HCT116 (cell line): ENCODE data around the gene KCNH2. TPM values are rescaled to one million over a fixed set of nuclear protein-coding genes. Genes with fewer than 3 reads are reported as not detected.

Experiments used
- ATAC-seq: fragments of 200-7000 bp; cut with Tn5 transposase; 2 replicates; pipeline ENCODE4 v1.9.1; 2020; ENCODE audit warnings: mild to moderate bottlenecking, moderate library complexity
- BruUV-seq: library from RNA; stranded (reverse); fragments of 400-500 nt; replicated peaks from 2 replicates; lab custom pipeline; 2021; lab: Mats Ljungman, UMichigan
- CTCF ChIA-PET: fragments of 300-600 bp; sonication (Branson Sonifier 250); formaldehyde crosslinking; loops from one replicate; lab custom pipeline; 2021; ENCODE audit warnings: antibody characterized with exemption; lab: Charles Lee
- POLR2A ChIA-PET: fragments of 300-600, 350-600 bp; sonication (Branson Sonifier 250); formaldehyde crosslinking; loops from one replicate; lab custom pipeline; 2021; ENCODE audit warnings: antibody characterized with exemption; lab: Charles Lee
- RAD21 ChIA-PET, 2 experiments: fragments of 300-600 bp; sonication (Branson Sonifier 250); formaldehyde crosslinking; loops; one replicate each; lab custom pipeline; 2023; ENCODE audit warnings: low total read pairs in 2 of 2; ENCODE audit not compliant: uncharacterized antibody in 2 of 2, unreplicated experiment in 2 of 2, low non-redundant PET in 1 of 2; lab: Charles Lee
- DNase-seq: peaks from one replicate; pipeline ENCODE4 v3.0.0-alpha.2; 2010; ENCODE audit warnings: low read depth, low spot score
- H2AFZ ChIP-seq: fragments of 200-600 bp; shearing (Covaris generic), sonication (generic); 2 replicates; pipeline ENCODE4 v1.6.1; 2017; ENCODE audit warnings: low read depth, mixed run types, mixed read lengths, antibody characterized with exemption, low read length; ENCODE audit not compliant: poor library complexity, severe bottlenecking
- H3K27ac ChIP-seq: 2 replicates; pipeline ENCODE4 v1.5.1; 2012; ENCODE audit warnings: low read depth, low read length
- H3K27me3 ChIP-seq: fragments of 200-600 bp; sonication (generic); 2 replicates; pipeline ENCODE4 v1.6.1; 2016; ENCODE audit warnings: mixed run types, low read length, mixed read lengths; ENCODE audit not compliant: insufficient read depth
- H3K36me3 ChIP-seq, 2 experiments: fragments of 200-500 bp in 1 of 2; fragments of 200-600 bp in 1 of 2; sonication (Bioruptor generic) in 1 of 2; sonication (generic) in 1 of 2; 2 replicates each; pipeline versions ENCODE4 v1.5.1 to v1.6.1; 2014 to 2016; ENCODE audit warnings: low read length in 2 of 2, inconsistent platforms in 1 of 2, mixed read lengths in 1 of 2, mixed run types in 1 of 2; ENCODE audit not compliant: insufficient read depth in 2 of 2, control insufficient read depth in 1 of 2
- H3K4me1 ChIP-seq, 2 experiments: fragments of 200-600 bp in 1 of 2; sonication (generic) in 1 of 2; 2 replicates each; pipeline versions ENCODE4 v1.5.1 to v1.6.1; 2012 to 2017; ENCODE audit warnings: low read length in 2 of 2, inconsistent platforms in 1 of 2, mild to moderate bottlenecking in 1 of 2, mixed read lengths in 1 of 2, mixed run types in 1 of 2, moderate library complexity in 1 of 2; ENCODE audit not compliant: insufficient read depth in 2 of 2, control insufficient read depth in 1 of 2
- H3K4me2 ChIP-seq: fragments of 200-600 bp; sonication (generic); 2 replicates; pipeline ENCODE4 v1.6.1; 2017; ENCODE audit warnings: mixed run types, low read length, mixed read lengths
- H3K4me3 ChIP-seq, 2 experiments: fragments of 200-600 bp in 1 of 2; sonication (generic) in 1 of 2; replicated peaks in 1 of 2; 2 replicates each; pipeline ENCODE4 v1.5.1; 2011 to 2016; ENCODE audit warnings: low read length in 2 of 2, control low read depth in 1 of 2, low read depth in 1 of 2, mild to moderate bottlenecking in 1 of 2, mixed read lengths in 1 of 2, mixed run types in 1 of 2
- H3K79me2 ChIP-seq: fragments of 200-600 bp; sonication (generic); 2 replicates; pipeline ENCODE4 v1.6.1; 2017; ENCODE audit warnings: mild to moderate bottlenecking, mixed run types, low read length, moderate library complexity, mixed read lengths; ENCODE audit not compliant: insufficient read depth
- H3K9ac ChIP-seq: fragments of 200-600 bp; sonication (generic); 2 replicates; pipeline ENCODE4 v1.6.1; 2016; ENCODE audit warnings: low read length, mixed read lengths
- H3K9me2 ChIP-seq: fragments of 200-600 bp; sonication (generic), shearing (Covaris generic); 2 replicates; pipeline ENCODE4 v1.6.1; 2017; ENCODE audit warnings: mixed run types, mild to moderate bottlenecking, moderate library complexity; ENCODE audit not compliant: insufficient read depth
- H3K9me3 ChIP-seq, 2 experiments: fragments of 200-500 bp in 1 of 2; fragments of 200-600 bp in 1 of 2; sonication (Bioruptor generic) in 1 of 2; sonication (generic) in 1 of 2; 2 replicates each; pipeline ENCODE4 v1.6.1; 2014 to 2017; ENCODE audit warnings: low read length in 2 of 2, mixed read lengths in 2 of 2, inconsistent platforms in 1 of 2, low read depth in 1 of 2, mild to moderate bottlenecking in 1 of 2, mixed run types in 1 of 2, moderate library complexity in 1 of 2; ENCODE audit not compliant: control insufficient read depth in 1 of 2, insufficient read depth in 1 of 2
- H4K20me1 ChIP-seq: fragments of 200-600 bp; sonication (generic), shearing (Covaris generic); 2 replicates; pipeline ENCODE4 v1.6.1; 2017; ENCODE audit warnings: mixed run types, mild to moderate bottlenecking, moderate library complexity; ENCODE audit not compliant: insufficient read depth
- CBX3 ChIP-seq: IDR thresholded peaks from 2 replicates; pipeline ENCODE4 v1.6.1; 2012; ENCODE audit warnings: low read depth
- CEBPB ChIP-seq: IDR thresholded peaks from 2 replicates; pipeline ENCODE4 v1.6.1; 2012; ENCODE audit warnings: low read depth
- CTCF ChIP-seq, 3 experiments: fragments of 200-600 bp in 1 of 3; sonication (generic) in 1 of 3; IDR thresholded peaks in 2 of 3; conservative IDR thresholded peaks in 1 of 3; 2 replicates each; pipeline ENCODE4 v1.5.1; 2012 to 2017; ENCODE audit warnings: low read depth in 2 of 3, low read length in 2 of 3, antibody characterized with exemption in 1 of 3, borderline replicate concordance in 1 of 3, control low read depth in 1 of 3, mild to moderate bottlenecking in 1 of 3, mixed read lengths in 1 of 3, mixed run types in 1 of 3, moderate library complexity in 1 of 3; ENCODE audit not compliant: insufficient read depth in 1 of 3
- EGR1 ChIP-seq: IDR thresholded peaks from 2 replicates; pipeline ENCODE4 v1.6.1; 2012; ENCODE audit warnings: low read depth
- EZH2 ChIP-seq: fragments of 200-600 bp; sonication (generic); IDR thresholded peaks from 2 replicates; pipeline ENCODE4 v1.6.1; 2017; ENCODE audit warnings: antibody characterized with exemption, mixed run types
- FOSL1 ChIP-seq: IDR thresholded peaks from 2 replicates; pipeline ENCODE4 v1.6.1; 2012; ENCODE audit warnings: low read depth
- MAX ChIP-seq: IDR thresholded peaks from 2 replicates; pipeline ENCODE4 v1.6.1; 2012
- POLR2A ChIP-seq: IDR thresholded peaks from 2 replicates; pipeline ENCODE4 v1.7.0; 2011; ENCODE audit warnings: borderline replicate concordance; ENCODE audit not compliant: insufficient read depth, insufficient read length; ENCODE audit errors: extremely low read depth
- POLR2AphosphoS5 ChIP-seq: IDR thresholded peaks from 2 replicates; pipeline ENCODE4 v1.6.1; 2011; ENCODE audit warnings: mild to moderate bottlenecking, low read depth, low read length, moderate library complexity
- SIN3A ChIP-seq: IDR thresholded peaks from 2 replicates; pipeline ENCODE4 v1.6.1; 2012; ENCODE audit warnings: low read depth
- TCF7L2 ChIP-seq: IDR thresholded peaks from 2 replicates; pipeline ENCODE4 v1.7.0; 2011; ENCODE audit warnings: borderline replicate concordance, inconsistent platforms; ENCODE audit not compliant: insufficient read depth, insufficient read length; ENCODE audit errors: extremely low read depth
- YY1 ChIP-seq: IDR thresholded peaks from 2 replicates; pipeline ENCODE4 v1.6.1; 2011; ENCODE audit warnings: low read length, low read depth, moderate library complexity, mild to moderate bottlenecking; ENCODE audit not compliant: insufficient replicate concordance; ENCODE audit errors: extremely low read depth
- ZBTB33 ChIP-seq: IDR thresholded peaks from 2 replicates; pipeline ENCODE4 v1.6.1; 2011; ENCODE audit warnings: mild to moderate bottlenecking, low read length, moderate library complexity; ENCODE audit not compliant: insufficient replicate concordance; ENCODE audit errors: extremely low read depth
- ZNF274 ChIP-seq: fragments of 200-500 bp; sonication (Bioruptor generic); IDR thresholded peaks from 2 replicates; pipeline ENCODE4 v1.6.1; 2014; ENCODE audit warnings: mild to moderate bottlenecking, low read depth, low read length, inconsistent platforms
- intact Hi-C: fragments of 100-400 bp; cut with micrococcal nuclease; formaldehyde crosslinking; loops from 2 replicates; pipeline ENCODE4 v1.10.0; 2022
- total RNA-seq: library from RNA; stranded (reverse); gene quantifications from one replicate; pipeline ENCODE4 v1.2.1, GENCODE V29; 2021; ENCODE audit not compliant: unreplicated experiment

The KCNH2 gene
- total RNA-seq, 1 experiment from 2014 or later: 9.7 TPM

GRCh38 chr7:150916670-150917069 lies 61.5 kb downstream of the KCNH2 start:
- Histone ChIP-seq H4K20me1 (no peaks in the 10 kb centered on the region), H3K9ac (no peak overlapping the region), H3K4me1 (no peaks in the 10 kb centered on the region), H2AFZ (no peak overlapping the region), H3K79me2 (no peaks in the 10 kb centered on the region), H3K4me3 (no peak overlapping the region), H3K4me2 (no peak overlapping the region), H3K27ac (no peak overlapping the region), H3K9me3 (no peaks in the 10 kb centered on the region), H3K27me3 (peaks cover 53% of the 10 kb centered on the region), H3K36me3 (no peaks in the 10 kb centered on the region), H3K9me2 (no peaks in the 10 kb centered on the region)
- ATAC-seq (no peak), DNase-seq (no peak)
- no TSS peak for BruUV-seq
- ChIA-PET POLR2A (no interaction called here), RAD21 (no interaction called here), CTCF (no interaction called here)
- no peak for TF ChIP-seq CEBPB
- TF ChIP-seq EGR1: no peak
- no peak for TF ChIP-seq POLR2A
- no peak for TF ChIP-seq CBX3
- TF ChIP-seq MAX: no peak
- no peak for TF ChIP-seq CTCF (IDR thresholded peaks at IDR 0.05 in 2 of 3, conservative IDR thresholded peaks at IDR 0.05 in 1 of 3; ENCODE audit: borderline replicate concordance in 1 of 3, insufficient read depth in 1 of 3, low read depth in 2 of 3, low read length in 2 of 3)
- intact Hi-C loops: no loop called here

GRCh38 chr7:150914966-150915365 lies 63.2 kb downstream of the KCNH2 start:
- no peak for DNase-seq
- BruUV-seq: no TSS peak
- ChIA-PET POLR2A (no interaction called here), CTCF (no interaction called here), RAD21 (no interaction called here)
- ATAC-seq: no peak
- Histone ChIP-seq H3K9me2 (no peaks in the 10 kb centered on the region), H4K20me1 (no peaks in the 10 kb centered on the region), H3K4me2 (no peak overlapping the region), H3K36me3 (no peaks in the 10 kb centered on the region), H3K27ac (no peak overlapping the region), H3K9me3 (no peaks in the 10 kb centered on the region), H3K4me1 (no peaks in the 10 kb centered on the region), H3K4me3 (no peak overlapping the region), H2AFZ (no peak overlapping the region), H3K79me2 (no peaks in the 10 kb centered on the region), H3K9ac (no peak overlapping the region), H3K27me3 (peaks cover 58% of the 10 kb centered on the region)
- intact Hi-C loops: no loop called here
- TF ChIP-seq ZNF274 (no peak), YY1 (no peak), SIN3A (no peak), EGR1 (no peak), ZBTB33 (no peak), EZH2 (no peak), POLR2A (no peak), FOSL1 (no peak), CBX3 (no peak), TCF7L2 (no peak), POLR2AphosphoS5 (no peak), CEBPB (no peak)
